Keratinocyte (primary cell): ENCODE measurements around the gene E4F1. TPM values are rescaled to one million over a fixed set of nuclear protein-coding genes. Genes with fewer than 3 reads are reported as not detected.

Experiments
- DNase-seq: peaks from one replicate; pipeline ENCODE4 v3.0.0-alpha.2; 2011; ENCODE audit warnings: low read depth, missing footprints, low spot score
- FAIRE-seq: peaks from 2 replicates; lab custom pipeline; 2011; peaks lifted over from hg19 to GRCh38; lab: Jason Lieb, UNC
- H2AFZ ChIP-seq: 2 replicates; pipeline ENCODE4 v1.6.0; 2012; ENCODE audit warnings: low read length, control low read depth, inconsistent platforms; ENCODE audit not compliant: control insufficient read depth
- H3K27ac ChIP-seq: 2 replicates; pipeline ENCODE4 v1.5.1; 2011; ENCODE audit warnings: low read length; ENCODE audit not compliant: control insufficient read depth, insufficient read depth
- H3K27me3 ChIP-seq: 3 replicates; pipeline ENCODE4 v1.6.0; 2011; ENCODE audit warnings: low read length; ENCODE audit not compliant: control insufficient read depth, insufficient read depth; ENCODE audit errors: extremely low read depth
- H3K36me3 ChIP-seq, 2 experiments: 2 replicates in 1 of 2; 3 replicates in 1 of 2; pipeline ENCODE4 v1.5.1; 2011; ENCODE audit warnings: low read length in 2 of 2, mild to moderate bottlenecking in 1 of 2; ENCODE audit not compliant: control insufficient read depth in 2 of 2, insufficient read depth in 2 of 2; ENCODE audit errors: extremely low read depth in 1 of 2
- H3K4me1 ChIP-seq: 3 replicates; pipeline ENCODE4 v1.5.1; 2011; ENCODE audit warnings: low read length; ENCODE audit not compliant: control insufficient read depth, insufficient read depth; ENCODE audit errors: extremely low read depth
- H3K4me2 ChIP-seq: 3 replicates; pipeline ENCODE4 v1.6.0; 2011; ENCODE audit warnings: low read depth, low read length; ENCODE audit not compliant: control insufficient read depth, insufficient read depth; ENCODE audit errors: extremely low read depth
- H3K4me3 ChIP-seq, 3 experiments: fragments of 200-600 bp in 1 of 3; sonication (generic) in 1 of 3; 2 replicates in 2 of 3; 3 replicates in 1 of 3; pipeline ENCODE4 v1.5.1; 2011 to 2016; ENCODE audit warnings: low read length in 3 of 3, mild to moderate bottlenecking in 3 of 3, control low read depth in 2 of 3, inconsistent platforms in 1 of 3, low read depth in 1 of 3, mixed read lengths in 1 of 3, mixed run types in 1 of 3, moderate library complexity in 1 of 3; ENCODE audit not compliant: control insufficient read depth in 2 of 3, insufficient read depth in 2 of 3; ENCODE audit errors: extremely low read depth in 1 of 3
- H3K79me2 ChIP-seq: 2 replicates; pipeline ENCODE4 v1.6.0; 2012; ENCODE audit warnings: low read length; ENCODE audit not compliant: control insufficient read depth, insufficient read depth
- H3K9ac ChIP-seq: 3 replicates; pipeline ENCODE4 v1.6.0; 2011; ENCODE audit warnings: low read length; ENCODE audit not compliant: control insufficient read depth, insufficient read depth; ENCODE audit errors: extremely low read depth
- H3K9me1 ChIP-seq: 3 replicates; pipeline ENCODE4 v1.6.0; 2011; ENCODE audit warnings: low read length; ENCODE audit not compliant: control insufficient read depth, insufficient read depth; ENCODE audit errors: extremely low read depth
- H3K9me3 ChIP-seq: 2 replicates; pipeline ENCODE4 v1.5.1; 2012; ENCODE audit warnings: low read depth, low read length; ENCODE audit not compliant: control insufficient read depth
- H4K20me1 ChIP-seq: 3 replicates; pipeline ENCODE4 v1.6.0; 2011; ENCODE audit warnings: low read length; ENCODE audit not compliant: control insufficient read depth, insufficient read depth; ENCODE audit errors: extremely low read depth
- EZH2 ChIP-seq: IDR thresholded peaks from one replicate; pipeline ENCODE4 v1.6.1; 2012; ENCODE audit warnings: inconsistent platforms, mild to moderate bottlenecking, low read length, moderate library complexity
- dilution Hi-C: fragments of 300-500 bp; cut with MboI; formaldehyde crosslinking; loops from one replicate; pipeline ENCODE4 v1.7.0; 2020; ENCODE audit warnings: low sequenced_read_pairs; ENCODE audit not compliant: extremely low pct_ligation_motif_present
- polyA plus RNA-seq, 5 experiments: library from polyadenylated mRNA; depleted of rRNA in 3 of 5; stranded (reverse) in 3 of 5; stranded (forward) in 1 of 5; unstranded in 1 of 5; fragments of >200 nt; gene quantifications; 1 replicate in 1 of 5; 2 replicates in 3 of 5; 3 replicates in 1 of 5; pipeline versions ENCODE4 v1.2.1 to v1.2.3, GENCODE V29; 2011 to 2012; ENCODE audit warnings: missing spikeins in 2 of 5, low read depth in 1 of 5, low replicate concordance in 1 of 5
- TF ChIP-seq, protein P1 (sequence below), 3 experiments: IDR thresholded peaks in 1 of 3; conservative IDR thresholded peaks in 1 of 3; optimal IDR thresholded peaks in 1 of 3; 2 replicates in 2 of 3; 3 replicates in 1 of 3; pipeline versions ENCODE3 to v1.5.1; 2011; ENCODE audit warnings: low read length in 3 of 3, mild to moderate bottlenecking in 3 of 3, moderate library complexity in 2 of 3, control low read depth in 1 of 3, inconsistent platforms in 1 of 3; ENCODE audit not compliant: insufficient read depth in 2 of 3; ENCODE audit errors: extremely low read depth in 1 of 3

The E4F1 gene
- polyA plus RNA-seq, 1 donor (not counting 4 experiments of a cell fraction or from before 2014, with no cell fraction given), result 10.5 TPM

DNA sequence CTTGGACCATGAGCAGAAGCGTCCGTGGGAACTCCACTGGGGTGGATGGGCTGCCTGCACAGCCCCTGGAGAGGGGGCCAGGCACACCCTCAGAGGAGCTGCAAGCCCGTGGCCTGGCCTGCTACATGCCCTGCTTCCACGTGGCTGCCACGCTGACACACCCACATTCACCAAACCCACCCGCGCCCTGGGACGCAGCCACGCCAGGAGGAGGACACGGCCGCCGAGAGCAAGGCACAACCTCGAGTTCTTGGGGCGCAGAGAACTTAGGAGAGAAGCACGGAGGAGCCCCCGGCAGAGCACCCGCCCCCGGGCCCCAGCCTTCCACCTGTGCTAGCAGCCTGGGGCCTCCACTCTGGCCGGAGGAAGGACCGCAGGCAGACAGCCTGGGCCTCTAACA is 45.8 kb upstream of the E4F1 start:
- Histone ChIP-seq H4K20me1 (no peaks in the 10 kb centered on the region), H3K36me3 (peaks cover 22 to 29% of the 10 kb centered on the region in 2 experiments), H3K4me3 (no peak overlapping the region), H2AFZ (no peak overlapping the region), H3K9me1 (no peaks in the 10 kb centered on the region), H3K4me1 (peaks cover 4% of the 10 kb centered on the region), H3K9me3 (no peaks in the 10 kb centered on the region), H3K27ac (no peak overlapping the region), H3K9ac (no peak overlapping the region), H3K79me2 (no peaks in the 10 kb centered on the region), H3K27me3 (peaks cover 2% of the 10 kb centered on the region), H3K4me2 (no peak overlapping the region)
- FAIRE-seq (no peak), DNase-seq (no peak)
- TF ChIP-seq EZH2, result no peak
- TF ChIP-seq, protein P1, sequence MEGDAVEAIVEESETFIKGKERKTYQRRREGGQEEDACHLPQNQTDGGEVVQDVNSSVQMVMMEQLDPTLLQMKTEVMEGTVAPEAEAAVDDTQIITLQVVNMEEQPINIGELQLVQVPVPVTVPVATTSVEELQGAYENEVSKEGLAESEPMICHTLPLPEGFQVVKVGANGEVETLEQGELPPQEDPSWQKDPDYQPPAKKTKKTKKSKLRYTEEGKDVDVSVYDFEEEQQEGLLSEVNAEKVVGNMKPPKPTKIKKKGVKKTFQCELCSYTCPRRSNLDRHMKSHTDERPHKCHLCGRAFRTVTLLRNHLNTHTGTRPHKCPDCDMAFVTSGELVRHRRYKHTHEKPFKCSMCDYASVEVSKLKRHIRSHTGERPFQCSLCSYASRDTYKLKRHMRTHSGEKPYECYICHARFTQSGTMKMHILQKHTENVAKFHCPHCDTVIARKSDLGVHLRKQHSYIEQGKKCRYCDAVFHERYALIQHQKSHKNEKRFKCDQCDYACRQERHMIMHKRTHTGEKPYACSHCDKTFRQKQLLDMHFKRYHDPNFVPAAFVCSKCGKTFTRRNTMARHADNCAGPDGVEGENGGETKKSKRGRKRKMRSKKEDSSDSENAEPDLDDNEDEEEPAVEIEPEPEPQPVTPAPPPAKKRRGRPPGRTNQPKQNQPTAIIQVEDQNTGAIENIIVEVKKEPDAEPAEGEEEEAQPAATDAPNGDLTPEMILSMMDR (optimal IDR thresholded peaks at IDR 0.05 in 1 of 3, IDR thresholded peaks at IDR 0.05 in 1 of 3, conservative IDR thresholded peaks at IDR 0.05 in 1 of 3; ENCODE audit: extremely low read depth in 1 of 3, insufficient read depth in 2 of 3, low read length in 3 of 3), result no peak
- dilution Hi-C loops, result no loop called here

DNA sequence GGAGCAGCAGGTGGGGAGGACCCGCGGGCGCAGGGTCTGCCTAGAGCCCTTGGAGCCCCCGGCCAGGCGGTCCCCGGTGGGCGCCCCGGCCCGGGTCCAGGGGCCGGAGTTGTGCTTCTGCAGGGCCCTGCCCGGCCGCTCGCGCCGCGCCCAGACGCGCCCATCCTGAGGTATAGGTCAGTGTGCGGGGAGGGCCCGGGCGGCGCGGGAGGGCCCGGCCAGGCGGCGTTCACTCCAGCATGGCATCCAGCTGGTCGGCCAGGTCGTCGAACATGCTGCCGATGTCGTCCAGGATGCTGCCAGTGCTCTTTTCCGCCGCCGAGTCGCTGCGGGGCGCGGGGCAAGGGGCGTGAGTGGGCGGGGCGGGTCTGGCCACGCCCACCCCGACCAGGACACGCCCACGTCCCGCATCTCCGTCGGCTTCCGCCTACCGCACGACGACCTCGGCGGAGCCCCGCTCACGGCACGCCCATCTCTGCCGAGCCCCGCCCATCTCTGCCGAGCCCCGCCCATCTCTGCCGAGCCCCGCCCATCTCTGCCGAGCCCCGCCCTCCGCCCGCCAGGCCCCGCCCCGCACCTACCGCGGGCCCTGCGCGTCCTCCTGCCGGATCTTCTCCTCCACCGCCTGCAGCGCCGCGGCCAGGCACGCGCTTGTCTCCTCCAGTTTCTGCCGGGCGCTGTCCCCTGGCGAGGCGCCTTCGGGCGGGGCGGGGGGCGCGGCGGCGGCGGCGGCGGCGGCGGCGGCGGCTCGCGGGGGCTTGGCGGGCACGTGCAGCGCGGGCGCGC is 44.9 kb upstream of the E4F1 start:
- Histone ChIP-seq H3K27ac (no peak overlapping the region), H3K9me3 (no peaks in the 10 kb centered on the region), H3K9ac (no peak overlapping the region), H3K4me1 (peaks cover 4% of the 10 kb centered on the region), H3K36me3 (peaks cover 22 to 29% of the 10 kb centered on the region in 2 experiments), H3K9me1 (no peaks in the 10 kb centered on the region), H3K4me2 (no peak overlapping the region), H3K27me3 (peaks cover 2% of the 10 kb centered on the region), H3K79me2 (no peaks in the 10 kb centered on the region), H2AFZ (no peak overlapping the region), H3K4me3 (no peak overlapping the region), H4K20me1 (no peaks in the 10 kb centered on the region)
- DNase-seq (no peak), FAIRE-seq (no peak)
- TF ChIP-seq, protein P1 (optimal IDR thresholded peaks at IDR 0.05 in 1 of 3, IDR thresholded peaks at IDR 0.05 in 1 of 3, conservative IDR thresholded peaks at IDR 0.05 in 1 of 3; ENCODE audit: extremely low read depth in 1 of 3, insufficient read depth in 2 of 3, low read length in 3 of 3), result peak in 1 of 3 experiments; percentile 13
- TF ChIP-seq EZH2, result no peak
- dilution Hi-C loops, result no loop called here
